CD4-positive, CD25-positive, alpha-beta regulatory T cell (primary cell): ENCODE data around the gene GARRE1. TPM values are rescaled to one million over a fixed set of nuclear protein-coding genes. Genes with fewer than 3 reads are reported as not detected.

Experiments used
- ATAC-seq, 2 donors: fragments of 150-1000 bp; cut with Tn5 transposase; one replicate each; pipeline ENCODE4 v1.10.0; 2021; ENCODE audit warnings: low read depth in 2 of 2, moderate number of reproducible peaks in 2 of 2, moderate library complexity in 1 of 2
- DNase-seq, 3 donors: peaks; one replicate each; pipeline versions ENCODE4 v3.0.0 to v3.0.0-alpha.2; 2012 to 2022; ENCODE audit warnings: mixed read lengths in 1 of 3
- H3K27ac ChIP-seq: one replicate; pipeline ENCODE4 v1.7.0; 2013; ENCODE audit warnings: mild to moderate bottlenecking, low read length; ENCODE audit not compliant: insufficient read depth, poor library complexity, severe bottlenecking
- H3K27me3 ChIP-seq: one replicate; pipeline ENCODE4 v1.7.0; 2013; ENCODE audit warnings: low read length; ENCODE audit not compliant: control insufficient read depth, insufficient read depth
- H3K36me3 ChIP-seq: one replicate; pipeline ENCODE4 v1.7.0; 2013; ENCODE audit warnings: mild to moderate bottlenecking, low read length, moderate library complexity; ENCODE audit not compliant: control insufficient read depth, insufficient read depth
- H3K4me1 ChIP-seq: 2 replicates; pipeline ENCODE4 v1.7.0; 2013; ENCODE audit warnings: mild to moderate bottlenecking, low read length; ENCODE audit not compliant: insufficient read depth, control insufficient read depth, poor library complexity, severe bottlenecking
- H3K4me3 ChIP-seq: one replicate; pipeline ENCODE4 v1.7.0; 2013; ENCODE audit warnings: low read depth, mild to moderate bottlenecking, low read length, moderate library complexity
- H3K9me3 ChIP-seq, 2 experiments: 1 replicate in 1 of 2; 2 replicates in 1 of 2; pipeline ENCODE4 v1.7.0; 2013; ENCODE audit warnings: low read length in 2 of 2, mild to moderate bottlenecking in 1 of 2, moderate library complexity in 1 of 2; ENCODE audit not compliant: control insufficient read depth in 2 of 2
- H3K27ac Mint-ChIP-seq, 3 donors: one replicate each; pipeline ENCODE4 v1.8.0; 2020 to 2022; ENCODE audit warnings: mild to moderate bottlenecking in 3 of 3, mixed read lengths in 3 of 3, moderate library complexity in 2 of 3
- H3K27me3 Mint-ChIP-seq: one replicate; pipeline ENCODE4 v1.8.0; 2022; ENCODE audit warnings: mild to moderate bottlenecking, mixed read lengths
- H3K36me3 Mint-ChIP-seq: one replicate; pipeline ENCODE4 v1.8.0; 2020; ENCODE audit warnings: mixed read lengths
- H3K4me1 Mint-ChIP-seq, 4 donors: one replicate each; pipeline ENCODE4 v1.8.0; 2020 to 2022; ENCODE audit warnings: mixed read lengths in 4 of 4, mild to moderate bottlenecking in 1 of 4
- H3K4me3 Mint-ChIP-seq, 4 donors: one replicate each; pipeline ENCODE4 v1.8.0; 2020 to 2022; ENCODE audit warnings: mild to moderate bottlenecking in 4 of 4, mixed read lengths in 4 of 4, moderate library complexity in 3 of 4
- H3K9me3 Mint-ChIP-seq, 7 donors: one replicate each; pipeline ENCODE4 v1.8.0; 2020 to 2022; ENCODE audit warnings: mixed read lengths in 7 of 7, mild to moderate bottlenecking in 3 of 7, moderate library complexity in 2 of 7
- polyA plus RNA-seq, 4 donors: library from polyadenylated mRNA; unstranded; fragments of 300-500 nt; fragmentation: Illumina TruSeq; gene quantifications; one replicate each; pipeline ENCODE4 v1.2.3, GENCODE V29; 2021
- total RNA-seq: library from RNA; stranded (reverse); gene quantifications from one replicate; pipeline ENCODE4 v1.2.3, GENCODE V29; 2022

The GARRE1 gene
- total and polyA plus RNA-seq, 5 donors from 2014 or later: 3.2 to 47.4 (median 5.1) TPM

- ATAC-seq (peak; percentile 31 to 43), DNase-seq (peak; percentile 25 to 42 (median 34))
- no peaks in the 10 kb centered on the region for H3K27me3 Mint-ChIP-seq
- peaks cover 0 to 3% (median 0%) of the 10 kb centered on the region in 7 donors for H3K9me3 Mint-ChIP-seq
- H3K4me3 ChIP-seq: peak overlapping the region; percentile 92
- peak overlapping the region; percentile 55 for H3K27ac ChIP-seq
- peak overlapping the region; percentile 90 to 99 (median 92) for H3K4me3 Mint-ChIP-seq
- no peaks in the 10 kb centered on the region for H3K27me3 ChIP-seq
- H3K9me3 ChIP-seq: no peaks in the 10 kb centered on the region
- no peaks in the 10 kb centered on the region for H3K36me3 ChIP-seq
- peaks cover 24 to 52% (median 37%) of the 10 kb centered on the region in 4 donors for H3K4me1 Mint-ChIP-seq
- peak overlapping the region; percentile 84 to 93 (median 84) for H3K27ac Mint-ChIP-seq
- peaks cover 18% of the 10 kb centered on the region for H3K4me1 ChIP-seq
- H3K36me3 Mint-ChIP-seq: peaks cover 7% of the 10 kb centered on the region
Measured at GRCh38 chr19:34254698-34255432, 511 bp downstream of the GARRE1 start.

DNA sequence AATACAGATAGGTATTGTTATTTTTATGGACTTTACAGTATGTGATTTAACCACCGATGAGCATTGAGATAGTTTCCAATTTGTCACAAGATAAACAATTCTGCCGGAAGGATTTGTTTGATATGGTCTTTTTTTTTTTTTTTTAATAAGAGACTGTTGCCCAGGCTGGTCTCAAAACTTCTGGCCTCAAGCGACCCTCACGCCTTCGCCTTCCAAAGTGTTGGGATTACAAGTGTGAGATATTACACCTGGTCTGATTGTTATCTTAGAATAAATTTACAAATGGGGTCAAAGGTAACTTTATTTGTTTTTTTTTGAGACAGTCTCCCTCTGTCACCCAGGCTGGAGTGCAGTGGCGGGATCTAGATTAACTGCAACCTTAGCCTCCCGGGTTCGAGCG, 1.2 kb downstream of the GARRE1 start:
- Mint-ChIP-seq H3K36me3 (peaks cover 7% of the 10 kb centered on the region), H3K9me3 (peaks cover 0 to 3% (median 0%) of the 10 kb centered on the region in 7 donors), H3K4me3 (peak overlapping the region; percentile 90 to 99 (median 92)), H3K4me1 (peaks cover 26 to 56% (median 39%) of the 10 kb centered on the region in 4 donors), H3K27ac (peak overlapping the region; percentile 84 to 93 (median 84)), H3K27me3 (no peaks in the 10 kb centered on the region)
- Histone ChIP-seq H3K36me3 (no peaks in the 10 kb centered on the region), H3K4me3 (peak overlapping the region; percentile 92), H3K27ac (peak overlapping the region; percentile 55), H3K4me1 (peaks cover 18% of the 10 kb centered on the region), H3K27me3 (no peaks in the 10 kb centered on the region), H3K9me3 (no peaks in the 10 kb centered on the region)
- ATAC-seq: no peak
- no peak for DNase-seq

DNA sequence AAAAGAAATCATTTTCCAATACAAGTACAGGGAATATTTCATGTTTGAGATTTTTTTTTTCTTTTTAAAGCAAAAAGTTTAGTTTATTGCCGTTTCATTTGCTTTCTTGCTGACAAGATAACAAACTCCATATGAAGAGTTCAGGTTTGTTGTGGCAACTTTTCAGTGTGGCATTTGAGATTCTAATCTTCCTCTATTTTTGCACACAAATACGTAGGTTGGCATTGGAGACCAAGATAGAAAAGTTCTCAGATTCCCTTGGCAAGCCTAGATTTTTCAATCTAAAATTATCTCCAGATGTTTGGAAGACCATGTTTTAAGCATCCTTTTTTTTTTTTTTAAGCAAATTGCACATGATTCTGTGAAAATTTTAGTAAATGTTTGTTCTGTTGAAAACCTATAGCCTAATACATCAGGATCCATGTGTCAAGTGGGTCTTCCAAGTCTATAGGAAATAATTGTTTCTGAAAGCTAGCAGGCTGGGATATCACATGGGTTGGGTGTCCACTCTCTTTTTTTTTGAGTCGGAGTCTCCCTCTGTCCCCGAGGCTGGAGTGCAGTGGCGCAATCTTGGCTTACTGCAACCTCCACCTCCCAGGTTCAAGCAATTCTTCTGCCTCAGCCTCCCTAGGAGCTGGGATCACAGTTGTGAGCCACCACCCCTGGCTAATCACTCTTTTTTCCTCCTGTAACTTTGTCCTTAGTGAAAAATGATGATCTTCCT, 2.6 kb downstream of the GARRE1 start:
- H3K36me3 ChIP-seq: no peaks in the 10 kb centered on the region
- peak overlapping the region; percentile 32 to 77 (median 76) for H3K27ac Mint-ChIP-seq
- H3K4me1 ChIP-seq: peaks cover 18% of the 10 kb centered on the region
- no peaks in the 10 kb centered on the region for H3K27me3 ChIP-seq
- H3K27me3 Mint-ChIP-seq: no peaks in the 10 kb centered on the region
- no peak for DNase-seq
- H3K4me1 Mint-ChIP-seq: peaks cover 31 to 70% (median 49%) of the 10 kb centered on the region in 4 donors
- peaks cover 13% of the 10 kb centered on the region for H3K36me3 Mint-ChIP-seq
- peak overlapping the region; percentile 39 for H3K4me3 ChIP-seq
- H3K4me3 Mint-ChIP-seq: peak overlapping the region; percentile 86 to 99 (median 90)
- no peaks in the 10 kb centered on the region for H3K9me3 ChIP-seq
- H3K27ac ChIP-seq: no peak overlapping the region
- peaks cover 0 to 1% (median 0%) of the 10 kb centered on the region in 7 donors for H3K9me3 Mint-ChIP-seq
- no peak for ATAC-seq

- Histone ChIP-seq H3K27ac (no peak overlapping the region), H3K4me3 (no peak overlapping the region), H3K4me1 (peaks cover 21% of the 10 kb centered on the region), H3K9me3 (no peaks in the 10 kb centered on the region), H3K36me3 (no peaks in the 10 kb centered on the region), H3K27me3 (no peaks in the 10 kb centered on the region)
- H3K4me3 Mint-ChIP-seq: peak overlapping the region; percentile 52 to 99 (median 90)
- H3K27ac Mint-ChIP-seq: peak overlapping the region in 2 of 3 donors; percentile 76 to 77
- peaks cover 0 to 1% (median 0%) of the 10 kb centered on the region in 7 donors for H3K9me3 Mint-ChIP-seq
- H3K27me3 Mint-ChIP-seq: no peaks in the 10 kb centered on the region
- ATAC-seq (no peak), DNase-seq (no peak)
- H3K36me3 Mint-ChIP-seq: peaks cover 13% of the 10 kb centered on the region
- peaks cover 31 to 71% (median 49%) of the 10 kb centered on the region in 4 donors for H3K4me1 Mint-ChIP-seq
Measured at GRCh38 chr19:34257559-34257924, 3.2 kb downstream of the GARRE1 start.

DNA sequence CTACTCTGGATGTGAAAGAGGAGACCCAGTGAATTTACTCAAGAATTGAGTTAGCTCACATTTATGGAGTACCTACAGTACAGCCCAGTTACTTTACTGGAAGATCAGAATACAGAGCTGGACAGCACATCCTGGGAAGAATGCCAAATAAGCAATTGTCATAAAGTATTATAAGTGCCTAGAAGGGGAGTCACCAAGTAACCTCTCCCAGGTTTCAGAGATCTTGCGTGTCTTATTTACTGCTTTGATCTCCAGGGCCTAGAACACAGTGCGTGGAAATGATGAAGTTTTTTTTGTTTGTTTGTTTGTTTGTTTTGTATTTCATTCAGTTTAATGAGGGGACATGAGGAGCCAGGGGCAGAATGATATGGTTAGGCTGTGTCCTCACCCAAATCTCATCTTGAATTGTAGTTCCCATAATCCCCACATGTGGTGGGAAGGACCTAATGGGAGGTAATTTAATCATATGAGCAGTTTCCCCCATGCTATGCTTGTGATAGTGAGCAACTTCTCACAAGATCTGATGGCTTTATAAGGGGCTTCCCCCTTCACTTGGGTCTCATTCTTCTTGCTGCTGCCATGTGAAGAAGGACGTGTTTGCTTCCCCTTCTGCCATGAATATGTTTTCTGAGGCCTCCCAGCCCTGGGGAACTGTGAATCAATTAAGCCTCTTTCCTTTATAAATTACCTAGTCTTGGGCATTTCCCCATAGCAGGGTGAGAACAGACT, 5.2 kb downstream of the GARRE1 start:
- H3K36me3 ChIP-seq: no peaks in the 10 kb centered on the region
- Mint-ChIP-seq H3K27me3 (no peaks in the 10 kb centered on the region), H3K36me3 (peaks cover 9% of the 10 kb centered on the region), H3K4me3 (peak overlapping the region in 2 of 4 donors; percentile 49 to 62), H3K27ac (peak overlapping the region; percentile 5 to 65 (median 58)), H3K4me1 (peaks cover 25 to 70% (median 47%) of the 10 kb centered on the region in 4 donors), H3K9me3 (no peaks in the 10 kb centered on the region)
- no peak overlapping the region for H3K27ac ChIP-seq
- no peak overlapping the region for H3K4me3 ChIP-seq
- DNase-seq: no peak
- H3K9me3 ChIP-seq: no peaks in the 10 kb centered on the region
- ATAC-seq: no peak
- no peaks in the 10 kb centered on the region for H3K27me3 ChIP-seq
- peaks cover 17% of the 10 kb centered on the region for H3K4me1 ChIP-seq

- no peak overlapping the region for H3K4me3 ChIP-seq
- Mint-ChIP-seq H3K36me3 (peaks cover 13% of the 10 kb centered on the region), H3K9me3 (no peaks in the 10 kb centered on the region), H3K4me1 (peaks cover 20 to 76% (median 50%) of the 10 kb centered on the region in 4 donors), H3K27ac (peak overlapping the region in 2 of 3 donors; percentile 12 to 76), H3K27me3 (no peaks in the 10 kb centered on the region), H3K4me3 (peak overlapping the region in 2 of 4 donors; percentile 10 to 84)
- H3K9me3 ChIP-seq: no peaks in the 10 kb centered on the region
- DNase-seq (no peak), ATAC-seq (no peak)
- H3K4me1 ChIP-seq: peaks cover 15% of the 10 kb centered on the region
- peaks cover under 1% of the 10 kb centered on the region for H3K36me3 ChIP-seq
- no peak overlapping the region for H3K27ac ChIP-seq
- H3K27me3 ChIP-seq: no peaks in the 10 kb centered on the region
Measured at GRCh38 chr19:34260771-34261173, 6.4 kb downstream of the GARRE1 start.

- peak overlapping the region in 2 of 4 donors; percentile 72 to 84 for H3K4me3 Mint-ChIP-seq
- Histone ChIP-seq H3K9me3 (no peaks in the 10 kb centered on the region), H3K4me3 (no peak overlapping the region), H3K27me3 (no peaks in the 10 kb centered on the region), H3K4me1 (peaks cover 9% of the 10 kb centered on the region), H3K36me3 (peaks cover 3% of the 10 kb centered on the region), H3K27ac (no peak overlapping the region)
- peak overlapping the region in 2 of 3 donors; percentile 6 to 12 for H3K27ac Mint-ChIP-seq
- DNase-seq (no peak), ATAC-seq (no peak)
- no peaks in the 10 kb centered on the region for H3K9me3 Mint-ChIP-seq
- H3K4me1 Mint-ChIP-seq: peaks cover 20 to 78% (median 53%) of the 10 kb centered on the region in 4 donors
- H3K36me3 Mint-ChIP-seq: peaks cover 13% of the 10 kb centered on the region
- no peaks in the 10 kb centered on the region for H3K27me3 Mint-ChIP-seq
Measured at GRCh38 chr19:34261334-34262109, 7.2 kb downstream of the GARRE1 start.
